ENCODE measurements around the gene SH3RF2.

The SH3RF2 gene

DNA sequence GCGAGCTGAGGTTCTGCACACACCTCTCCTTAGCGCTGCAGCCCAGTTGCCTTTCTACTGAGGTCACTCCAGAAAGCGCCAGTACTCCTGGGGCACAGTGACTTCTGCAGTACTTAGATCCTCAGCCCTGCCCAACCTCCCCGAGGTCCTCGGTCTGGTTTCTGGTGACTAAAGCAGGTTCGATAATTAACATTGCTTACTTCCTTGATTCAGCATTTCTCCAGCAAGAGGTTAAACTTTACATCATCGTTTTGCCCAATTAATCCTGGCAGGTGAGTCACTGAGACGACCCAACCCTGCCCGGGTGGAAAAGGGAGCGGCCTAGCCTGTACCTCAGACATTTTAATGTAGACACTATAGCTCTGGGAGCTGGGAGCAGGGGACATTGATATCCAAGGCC, 91.4 kb downstream of the SH3RF2 start:
- TF ChIP-seq, protein P1, sequence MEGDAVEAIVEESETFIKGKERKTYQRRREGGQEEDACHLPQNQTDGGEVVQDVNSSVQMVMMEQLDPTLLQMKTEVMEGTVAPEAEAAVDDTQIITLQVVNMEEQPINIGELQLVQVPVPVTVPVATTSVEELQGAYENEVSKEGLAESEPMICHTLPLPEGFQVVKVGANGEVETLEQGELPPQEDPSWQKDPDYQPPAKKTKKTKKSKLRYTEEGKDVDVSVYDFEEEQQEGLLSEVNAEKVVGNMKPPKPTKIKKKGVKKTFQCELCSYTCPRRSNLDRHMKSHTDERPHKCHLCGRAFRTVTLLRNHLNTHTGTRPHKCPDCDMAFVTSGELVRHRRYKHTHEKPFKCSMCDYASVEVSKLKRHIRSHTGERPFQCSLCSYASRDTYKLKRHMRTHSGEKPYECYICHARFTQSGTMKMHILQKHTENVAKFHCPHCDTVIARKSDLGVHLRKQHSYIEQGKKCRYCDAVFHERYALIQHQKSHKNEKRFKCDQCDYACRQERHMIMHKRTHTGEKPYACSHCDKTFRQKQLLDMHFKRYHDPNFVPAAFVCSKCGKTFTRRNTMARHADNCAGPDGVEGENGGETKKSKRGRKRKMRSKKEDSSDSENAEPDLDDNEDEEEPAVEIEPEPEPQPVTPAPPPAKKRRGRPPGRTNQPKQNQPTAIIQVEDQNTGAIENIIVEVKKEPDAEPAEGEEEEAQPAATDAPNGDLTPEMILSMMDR (conservative IDR thresholded peaks at IDR 0.05; ENCODE audit: low read depth): no peak
- peak overlapping the region; percentile 82 for H3K27ac ChIP-seq
- ChIA-PET POLR2A (ENCODE audit: low non-redundant PET) (interaction anchor here (0.5 kb wide), 1 partner anchor 51 kb away, joined by 9 read pairs; no protein-coding TSS in a partner anchor), CTCF (interaction anchor here (0.6 kb wide), 1 partner anchor 273 kb away, joined by 3 read pairs; no protein-coding TSS in a partner anchor)
- peak; percentile 97 for DNase-seq (ENCODE audit: low spot score)

DNA sequence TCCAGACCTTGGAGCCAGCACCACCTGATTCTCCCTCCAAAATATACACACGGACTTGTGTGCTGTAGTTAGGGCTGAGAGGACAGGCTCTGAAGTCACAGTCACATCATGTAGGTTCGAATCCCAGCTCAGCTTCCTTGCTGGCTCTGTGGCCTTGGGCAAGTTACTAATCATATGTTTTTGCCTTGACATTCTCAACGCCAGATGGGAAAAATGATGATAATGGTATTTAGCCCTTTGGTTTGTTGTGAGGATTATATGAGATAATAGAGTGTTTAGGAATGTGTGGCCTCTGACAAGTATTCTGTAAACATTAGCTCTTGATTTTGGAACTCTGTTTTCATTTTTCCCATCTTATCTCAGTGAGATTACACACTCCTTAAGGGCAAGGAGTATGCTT, 96.5 kb downstream of the SH3RF2 start:
- TF ChIP-seq, protein P1 (conservative IDR thresholded peaks at IDR 0.05; ENCODE audit: low read depth): no peak
- ChIA-PET POLR2A (ENCODE audit: low non-redundant PET) (no interaction called here), CTCF (interaction anchor here (0.6 to 0.9 kb wide), 2 partner anchors 145 to 1007 kb away, joined by 3 to 5 read pairs; no protein-coding TSS in a partner anchor)
- H3K27ac ChIP-seq: no peak overlapping the region
- no peak for DNase-seq (ENCODE audit: low spot score)

DNA sequence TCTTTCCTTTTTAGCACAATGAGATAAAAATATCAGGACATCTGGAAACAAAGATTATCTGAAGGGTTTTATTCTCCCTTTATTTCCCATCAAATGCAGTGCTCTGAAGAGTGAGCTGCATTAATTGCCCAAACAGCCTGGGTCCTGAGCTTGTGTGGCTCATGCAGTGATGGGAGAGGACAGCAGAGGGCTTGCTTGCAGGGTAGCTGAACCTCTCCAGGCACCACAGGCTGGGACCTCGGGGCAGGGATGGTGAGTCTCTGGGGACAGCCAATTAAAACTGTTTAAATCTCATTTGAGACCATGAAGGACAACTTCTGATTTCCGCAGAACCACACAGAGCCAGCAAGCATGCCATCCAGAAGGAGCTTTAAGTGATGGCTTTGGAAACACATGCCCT, 97.7 kb downstream of the SH3RF2 start:
- POLR2A ChIA-PET (ENCODE audit: low non-redundant PET): no interaction called here
- no peak for DNase-seq (ENCODE audit: low spot score)
- CTCF ChIA-PET: no interaction called here

DNA sequence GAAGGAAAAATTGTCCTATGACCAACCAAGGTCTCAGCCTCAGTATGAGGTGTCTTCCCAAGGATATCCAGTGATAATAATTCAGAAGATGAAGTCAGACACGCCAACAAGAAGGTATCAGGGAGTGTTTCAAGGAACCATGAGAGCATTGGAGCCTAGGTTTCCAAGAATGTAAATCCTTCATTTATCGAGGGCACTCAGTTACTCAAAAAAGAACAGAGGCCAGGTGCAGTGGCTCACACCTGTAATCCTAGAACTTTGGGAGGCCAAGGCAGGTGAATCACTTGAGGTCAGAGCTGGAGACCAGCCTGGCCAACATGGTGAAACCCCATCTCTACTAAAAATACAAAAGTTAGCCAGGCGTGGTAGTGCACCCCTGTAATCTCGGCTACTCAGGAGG, 98.2 kb downstream of the SH3RF2 start:
- no peak for DNase-seq (ENCODE audit: low spot score)
- ChIA-PET CTCF (interaction anchor here (0.6 kb wide), 1 partner anchor 274 kb away, joined by 3 read pairs; no protein-coding TSS in a partner anchor), POLR2A (ENCODE audit: low non-redundant PET) (no interaction called here)
- H3K27ac ChIP-seq: no peak overlapping the region
- TF ChIP-seq, protein P1 (conservative IDR thresholded peaks at IDR 0.05; ENCODE audit: low read depth): no peak

More for the DNA sequence above, 97.7 kb downstream of the SH3RF2 start:
- TF ChIP-seq, protein P1 (conservative IDR thresholded peaks at IDR 0.05; ENCODE audit: low read depth): no peak
- no peak overlapping the region for H3K27ac ChIP-seq

DNA sequence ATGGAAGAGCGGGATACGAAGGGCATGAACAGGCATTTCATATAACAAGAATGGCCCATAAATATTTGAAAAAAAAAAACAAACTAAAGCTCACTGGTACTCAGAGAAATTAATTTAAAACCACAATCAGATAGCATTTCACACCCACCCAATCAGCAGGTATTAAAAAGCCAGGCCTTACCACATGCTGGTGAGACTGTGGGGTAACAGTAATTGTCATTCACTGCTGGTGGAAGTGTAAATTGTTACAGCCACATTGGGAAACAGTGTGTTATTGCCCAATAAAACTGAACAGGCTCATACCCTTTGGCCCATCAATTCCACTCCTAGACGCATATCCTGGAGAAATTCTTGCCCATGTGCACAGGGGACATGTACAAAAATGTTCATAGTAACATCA, 103.0 kb downstream of the SH3RF2 start:
- POLR2A ChIA-PET (ENCODE audit: low non-redundant PET): no interaction called here
- CTCF ChIA-PET: interaction anchor here (0.6 kb wide), 1 partner anchor 290 kb away, joined by 5 read pairs; no protein-coding TSS in a partner anchor
- no peak for DNase-seq (ENCODE audit: low spot score)
- TF ChIP-seq, protein P1 (conservative IDR thresholded peaks at IDR 0.05; ENCODE audit: low read depth): no peak
- H3K27ac ChIP-seq: no peak overlapping the region

DNA sequence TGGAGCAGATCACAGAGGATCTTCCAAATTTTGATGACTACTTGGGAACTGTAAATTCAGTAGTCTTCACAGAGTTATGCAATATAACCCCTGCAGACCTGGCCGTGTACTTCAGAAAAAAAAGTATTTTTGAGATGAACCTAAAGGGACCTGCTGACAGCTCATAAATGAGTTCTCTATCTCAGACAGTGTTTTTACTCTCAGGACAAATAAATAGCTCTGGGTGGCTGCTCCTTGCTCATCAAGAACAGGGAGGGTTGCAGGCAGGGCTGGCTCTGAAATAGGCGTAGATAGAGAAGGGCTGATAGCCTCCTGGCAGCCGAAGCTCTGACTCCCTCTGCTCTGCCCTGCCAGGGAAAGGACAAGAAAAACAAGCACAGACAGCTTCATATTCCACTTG, 104.1 kb downstream of the SH3RF2 start:
- no peak for DNase-seq (ENCODE audit: low spot score)
- H3K27ac ChIP-seq: peak overlapping the region; percentile 91
- ChIA-PET POLR2A (ENCODE audit: low non-redundant PET) (no interaction called here), CTCF (interaction anchor here (0.6 to 1.6 kb wide), 5 partner anchors 9 to 529 kb away, joined by 3 to 7 read pairs (median 3); no protein-coding TSS in a partner anchor)
- TF ChIP-seq, protein P1 (conservative IDR thresholded peaks at IDR 0.05; ENCODE audit: low read depth): no peak

Measured in RWPE1 (cell line).